OCI-LY3 (cell line): ENCODE measurements around the gene GRIN2A.

ENCODE experiments used
- EZH2phosphoT487 ChIP-seq: fragments of 200-600 bp; shearing (Covaris generic); IDR thresholded peaks from 2 replicates; pipeline ENCODE4 v1.6.1; 2018; ENCODE audit warnings: antibody characterized with exemption, mixed run types, low read depth
- TF ChIP-seq, protein P1 (sequence below): fragments of 200-600, 300-600 bp; sonication (generic); IDR thresholded peaks from 2 replicates; pipeline ENCODE4 v1.5.1; 2014; ENCODE audit warnings: antibody characterized with exemption, low read length, low read depth

DNA sequence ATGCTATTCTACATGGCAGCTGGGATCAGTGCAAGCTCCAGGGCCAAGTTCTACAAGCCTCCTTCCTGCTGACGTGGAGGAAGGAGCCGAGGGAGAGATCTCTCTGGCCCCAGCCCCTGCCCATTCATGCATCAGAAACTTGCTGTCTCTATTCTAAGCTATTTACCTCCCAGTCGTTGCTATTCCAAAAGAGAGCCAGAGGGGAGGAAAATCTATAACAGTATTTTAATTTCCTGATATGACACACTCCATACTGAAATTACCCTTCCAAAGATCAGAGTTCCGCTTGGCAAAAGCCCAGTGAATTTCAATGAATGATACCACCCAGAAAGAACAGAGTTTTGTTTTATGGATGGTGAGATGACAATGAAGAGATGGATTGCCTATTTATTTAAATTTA lies 133.4 kb downstream of the GRIN2A start:
- TF ChIP-seq, protein P1, sequence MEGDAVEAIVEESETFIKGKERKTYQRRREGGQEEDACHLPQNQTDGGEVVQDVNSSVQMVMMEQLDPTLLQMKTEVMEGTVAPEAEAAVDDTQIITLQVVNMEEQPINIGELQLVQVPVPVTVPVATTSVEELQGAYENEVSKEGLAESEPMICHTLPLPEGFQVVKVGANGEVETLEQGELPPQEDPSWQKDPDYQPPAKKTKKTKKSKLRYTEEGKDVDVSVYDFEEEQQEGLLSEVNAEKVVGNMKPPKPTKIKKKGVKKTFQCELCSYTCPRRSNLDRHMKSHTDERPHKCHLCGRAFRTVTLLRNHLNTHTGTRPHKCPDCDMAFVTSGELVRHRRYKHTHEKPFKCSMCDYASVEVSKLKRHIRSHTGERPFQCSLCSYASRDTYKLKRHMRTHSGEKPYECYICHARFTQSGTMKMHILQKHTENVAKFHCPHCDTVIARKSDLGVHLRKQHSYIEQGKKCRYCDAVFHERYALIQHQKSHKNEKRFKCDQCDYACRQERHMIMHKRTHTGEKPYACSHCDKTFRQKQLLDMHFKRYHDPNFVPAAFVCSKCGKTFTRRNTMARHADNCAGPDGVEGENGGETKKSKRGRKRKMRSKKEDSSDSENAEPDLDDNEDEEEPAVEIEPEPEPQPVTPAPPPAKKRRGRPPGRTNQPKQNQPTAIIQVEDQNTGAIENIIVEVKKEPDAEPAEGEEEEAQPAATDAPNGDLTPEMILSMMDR: no peak
- no peak for TF ChIP-seq EZH2phosphoT487
